Stimulated activated CD8-positive, alpha-beta memory T cell treated with anti-CD3 and anti-CD28 coated beads, Interleukin-15, amount 100 ng/mL, for 24 hours (primary cell): ENCODE data around the gene QRICH1.

ENCODE experiments used
- DNase-seq: peaks from one replicate; pipeline ENCODE4 v3.0.0-alpha.2; 2020; ENCODE audit warnings: low read depth

Gene QRICH1

GRCh38 chr3:48997714-48998637 lies 95.9 kb downstream of the QRICH1 start:
- DNase-seq: no peak

GRCh38 chr3:48997102-48997635 lies 96.7 kb downstream of the QRICH1 start:
- DNase-seq: no peak

GRCh38 chr3:48996640-48997039 lies 97.2 kb downstream of the QRICH1 start:
- DNase-seq: no peak

GRCh38 chr3:48993834-48994233 lies 100.0 kb downstream of the QRICH1 start:
- DNase-seq: no peak

GRCh38 chr3:48991851-48992545 lies 101.9 kb downstream of the QRICH1 start:
- DNase-seq: no peak

- no peak for DNase-seq
Observed at GRCh38 chr3:48990636-48991469, 103.0 kb downstream of the QRICH1 start.

- DNase-seq: peak; percentile 66
Observed at GRCh38 chr3:48989796-48990635, 103.9 kb downstream of the QRICH1 start, which contains the start of gene P4HTM. Gene P4HTM (plus strand): TSS chr3:48990241. CDS start chr3:48990257, 16 bp downstream.

- DNase-seq: no peak
Observed at GRCh38 chr3:48989126-48989795, 104.6 kb downstream of the QRICH1 start.

- DNase-seq: no peak
Observed at GRCh38 chr3:48985831-48986376, 108.0 kb downstream of the QRICH1 start.

GRCh38 chr3:48984663-48985062 lies 109.2 kb downstream of the QRICH1 start:
- DNase-seq: no peak

- no peak for DNase-seq
Observed at GRCh38 chr3:48983096-48983495, 110.8 kb downstream of the QRICH1 start.

GRCh38 chr3:48982686-48983085 lies 111.2 kb downstream of the QRICH1 start:
- no peak for DNase-seq

- no peak for DNase-seq
Observed at GRCh38 chr3:48982016-48982415, 111.9 kb downstream of the QRICH1 start.

- no peak for DNase-seq
Observed at GRCh38 chr3:48980295-48980694, 113.6 kb downstream of the QRICH1 start.
